A549 (cell line): Measurements from ENCODE around the gene PLIN1.

ENCODE experiments used
- EP300 ChIP-seq, 2 experiments: fragments of >200 bp; sonication (Bioruptor Twin); formaldehyde crosslinking; IDR thresholded peaks; 2 replicates in 1 of 2; 3 replicates in 1 of 2; pipeline ENCODE4 v1.6.1; 2016 to 2017
- JUNB ChIP-seq: fragments of >200 bp; sonication (Bioruptor Twin); formaldehyde crosslinking; IDR thresholded peaks from 2 replicates; pipeline ENCODE4 v1.6.1; 2016
- POLR2A ChIP-seq: IDR thresholded peaks from 2 replicates; pipeline ENCODE4 v1.6.1; 2012; ENCODE audit warnings: mild to moderate bottlenecking, low read length
- POLR2AphosphoS2 ChIP-seq: conservative IDR thresholded peaks from 2 replicates; pipeline ENCODE4 v1.6.1; 2012; ENCODE audit warnings: low read length, improper control_type of control experiment, inconsistent platforms
- ZFP36 ChIP-seq: fragments of 450-650 bp; IDR thresholded peaks from 2 replicates; pipeline ENCODE4 v1.6.1; 2014; ENCODE audit warnings: borderline replicate concordance; ENCODE audit not compliant: partially characterized antibody
- TF ChIP-seq, protein P1 (sequence below): fragments of 200-600 bp; sonication (generic); IDR thresholded peaks from 2 replicates; pipeline ENCODE4 v1.6.1; 2016; ENCODE audit warnings: antibody characterized with exemption, mild to moderate bottlenecking, moderate library complexity
- TF ChIP-seq, protein P2 (sequence below): fragments of >200 bp; sonication (Bioruptor Twin); formaldehyde crosslinking; IDR thresholded peaks from 3 replicates; pipeline ENCODE4 v1.5.1; 2016
- TF ChIP-seq, protein P3 (sequence below): fragments of 250-450 bp; sonication (Bioruptor Pico); IDR thresholded peaks from 2 replicates; pipeline ENCODE4 v1.5.0; 2021; ENCODE audit warnings: mild to moderate bottlenecking, moderate library complexity, borderline replicate concordance

DNA sequence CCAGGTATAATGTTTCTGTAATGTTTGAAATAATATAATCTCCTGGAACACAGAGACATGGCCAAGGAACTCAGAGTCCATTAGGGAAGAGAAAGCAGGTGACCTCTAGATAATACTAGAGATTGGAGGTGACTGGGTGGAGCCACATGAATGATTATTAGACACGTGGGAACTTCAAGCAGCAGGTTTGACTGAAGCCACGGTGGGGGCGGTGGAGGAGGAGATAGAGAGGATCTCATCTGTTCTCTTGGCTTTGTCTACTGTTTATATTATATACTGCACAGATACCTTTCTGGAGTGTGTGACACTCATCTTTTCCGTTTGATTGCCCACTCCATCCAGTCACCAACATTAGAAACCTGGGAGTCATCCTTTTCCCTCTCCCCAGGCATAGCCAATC lies 57.6 kb downstream of the PLIN1 start:
- TF ChIP-seq, protein P1, sequence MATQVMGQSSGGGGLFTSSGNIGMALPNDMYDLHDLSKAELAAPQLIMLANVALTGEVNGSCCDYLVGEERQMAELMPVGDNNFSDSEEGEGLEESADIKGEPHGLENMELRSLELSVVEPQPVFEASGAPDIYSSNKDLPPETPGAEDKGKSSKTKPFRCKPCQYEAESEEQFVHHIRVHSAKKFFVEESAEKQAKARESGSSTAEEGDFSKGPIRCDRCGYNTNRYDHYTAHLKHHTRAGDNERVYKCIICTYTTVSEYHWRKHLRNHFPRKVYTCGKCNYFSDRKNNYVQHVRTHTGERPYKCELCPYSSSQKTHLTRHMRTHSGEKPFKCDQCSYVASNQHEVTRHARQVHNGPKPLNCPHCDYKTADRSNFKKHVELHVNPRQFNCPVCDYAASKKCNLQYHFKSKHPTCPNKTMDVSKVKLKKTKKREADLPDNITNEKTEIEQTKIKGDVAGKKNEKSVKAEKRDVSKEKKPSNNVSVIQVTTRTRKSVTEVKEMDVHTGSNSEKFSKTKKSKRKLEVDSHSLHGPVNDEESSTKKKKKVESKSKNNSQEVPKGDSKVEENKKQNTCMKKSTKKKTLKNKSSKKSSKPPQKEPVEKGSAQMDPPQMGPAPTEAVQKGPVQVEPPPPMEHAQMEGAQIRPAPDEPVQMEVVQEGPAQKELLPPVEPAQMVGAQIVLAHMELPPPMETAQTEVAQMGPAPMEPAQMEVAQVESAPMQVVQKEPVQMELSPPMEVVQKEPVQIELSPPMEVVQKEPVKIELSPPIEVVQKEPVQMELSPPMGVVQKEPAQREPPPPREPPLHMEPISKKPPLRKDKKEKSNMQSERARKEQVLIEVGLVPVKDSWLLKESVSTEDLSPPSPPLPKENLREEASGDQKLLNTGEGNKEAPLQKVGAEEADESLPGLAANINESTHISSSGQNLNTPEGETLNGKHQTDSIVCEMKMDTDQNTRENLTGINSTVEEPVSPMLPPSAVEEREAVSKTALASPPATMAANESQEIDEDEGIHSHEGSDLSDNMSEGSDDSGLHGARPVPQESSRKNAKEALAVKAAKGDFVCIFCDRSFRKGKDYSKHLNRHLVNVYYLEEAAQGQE = no peak
- TF ChIP-seq POLR2A (no peak), JUNB (no peak), ZFP36 (no peak), POLR2AphosphoS2 (no peak), EP300 (IDR thresholded peaks at IDR 0.05) (no peak)
- TF ChIP-seq, protein P2, sequence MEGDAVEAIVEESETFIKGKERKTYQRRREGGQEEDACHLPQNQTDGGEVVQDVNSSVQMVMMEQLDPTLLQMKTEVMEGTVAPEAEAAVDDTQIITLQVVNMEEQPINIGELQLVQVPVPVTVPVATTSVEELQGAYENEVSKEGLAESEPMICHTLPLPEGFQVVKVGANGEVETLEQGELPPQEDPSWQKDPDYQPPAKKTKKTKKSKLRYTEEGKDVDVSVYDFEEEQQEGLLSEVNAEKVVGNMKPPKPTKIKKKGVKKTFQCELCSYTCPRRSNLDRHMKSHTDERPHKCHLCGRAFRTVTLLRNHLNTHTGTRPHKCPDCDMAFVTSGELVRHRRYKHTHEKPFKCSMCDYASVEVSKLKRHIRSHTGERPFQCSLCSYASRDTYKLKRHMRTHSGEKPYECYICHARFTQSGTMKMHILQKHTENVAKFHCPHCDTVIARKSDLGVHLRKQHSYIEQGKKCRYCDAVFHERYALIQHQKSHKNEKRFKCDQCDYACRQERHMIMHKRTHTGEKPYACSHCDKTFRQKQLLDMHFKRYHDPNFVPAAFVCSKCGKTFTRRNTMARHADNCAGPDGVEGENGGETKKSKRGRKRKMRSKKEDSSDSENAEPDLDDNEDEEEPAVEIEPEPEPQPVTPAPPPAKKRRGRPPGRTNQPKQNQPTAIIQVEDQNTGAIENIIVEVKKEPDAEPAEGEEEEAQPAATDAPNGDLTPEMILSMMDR = no peak
- TF ChIP-seq, protein P3, sequence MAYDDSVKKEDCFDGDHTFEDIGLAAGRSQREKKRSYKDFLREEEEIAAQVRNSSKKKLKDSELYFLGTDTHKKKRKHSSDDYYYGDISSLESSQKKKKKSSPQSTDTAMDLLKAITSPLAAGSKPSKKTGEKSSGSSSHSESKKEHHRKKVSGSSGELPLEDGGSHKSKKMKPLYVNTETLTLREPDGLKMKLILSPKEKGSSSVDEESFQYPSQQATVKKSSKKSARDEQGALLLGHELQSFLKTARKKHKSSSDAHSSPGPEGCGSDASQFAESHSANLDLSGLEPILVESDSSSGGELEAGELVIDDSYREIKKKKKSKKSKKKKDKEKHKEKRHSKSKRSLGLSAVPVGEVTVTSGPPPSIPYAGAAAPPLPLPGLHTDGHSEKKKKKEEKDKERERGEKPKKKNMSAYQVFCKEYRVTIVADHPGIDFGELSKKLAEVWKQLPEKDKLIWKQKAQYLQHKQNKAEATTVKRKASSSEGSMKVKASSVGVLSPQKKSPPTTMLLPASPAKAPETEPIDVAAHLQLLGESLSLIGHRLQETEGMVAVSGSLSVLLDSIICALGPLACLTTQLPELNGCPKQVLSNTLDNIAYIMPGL (CRISPR knock-in tag) = no peak
